RWPE1 (cell line): ENCODE measurements around the gene GART.

Experiments
- CTCF ChIA-PET: fragments of 350-600 bp; sonication (Branson Sonifier 250); formaldehyde crosslinking; extraction: SDS; loops from one replicate; lab custom pipeline; 2021; lab: Yijun Ruan, JAX
- POLR2A ChIA-PET: fragments of 400-600 bp; formaldehyde crosslinking; extraction: SDS; loops from one replicate; lab custom pipeline; 2020; ENCODE audit warnings: antibody characterized with exemption; ENCODE audit not compliant: low non-redundant PET; lab: Yijun Ruan, JAX
- DNase-seq: peaks from one replicate; pipeline ENCODE4 v3.0.0; 2012; ENCODE audit warnings: low spot score
- H3K27ac ChIP-seq: fragments of 450-650 bp; 2 replicates; pipeline ENCODE4 v1.5.1; 2017
- CTCF ChIP-seq: fragments of 450-650 bp; conservative IDR thresholded peaks from 2 replicates; pipeline ENCODE4 v1.5.1; 2017; ENCODE audit warnings: low read depth, mild to moderate bottlenecking

GART gene

GRCh38 chr21:33461538-33462250 is 80.2 kb downstream of the GART start:
- DNase-seq: no peak
- H3K27ac ChIP-seq: no peak overlapping the region
- POLR2A ChIA-PET: no interaction called here
- CTCF ChIA-PET: interaction anchor here (0.5 to 0.8 kb wide), 2 partner anchors 16 to 110 kb away, joined by 3 to 4 read pairs; no protein-coding TSS in a partner anchor
- TF ChIP-seq CTCF: no peak

- POLR2A ChIA-PET: no interaction called here
- DNase-seq: no peak
- CTCF ChIA-PET: no interaction called here
- H3K27ac ChIP-seq: no peak overlapping the region
- TF ChIP-seq CTCF: no peak
Observed at GRCh38 chr21:33458861-33459260, 83.1 kb downstream of the GART start.

- ChIA-PET CTCF (interaction anchor here (0.5 kb wide), 1 partner anchor 1372 kb away, joined by 3 read pairs; no protein-coding TSS in a partner anchor), POLR2A (no interaction called here)
- H3K27ac ChIP-seq: no peak overlapping the region
- DNase-seq: no peak
- no peak for TF ChIP-seq CTCF
Observed at GRCh38 chr21:33455686-33456446, 86.1 kb downstream of the GART start.
